Parathyroid adenoma (tissue), 2 donors: ENCODE measurements around the gene PCDH8.

Experiments
- H2AFZ ChIP-seq: fragments of 300-600 bp; sonication (generic); one replicate; pipeline ENCODE4 v1.7.0; 2017; ENCODE audit warnings: antibody characterized with exemption, mild to moderate bottlenecking
- H3K27ac ChIP-seq: fragments of 300-600 bp; sonication (generic); one replicate; pipeline ENCODE4 v1.7.0; 2017
- H3K27me3 ChIP-seq: fragments of 300-600 bp; sonication (generic); one replicate; pipeline ENCODE4 v1.7.0; 2017; ENCODE audit warnings: low read length; ENCODE audit not compliant: control insufficient read depth, insufficient read depth
- H3K36me3 ChIP-seq: fragments of 300-600 bp; sonication (generic); one replicate; pipeline ENCODE4 v1.7.0; 2017; ENCODE audit warnings: low read length; ENCODE audit not compliant: control insufficient read depth, insufficient read depth
- H3K4me1 ChIP-seq: fragments of 300-600 bp; sonication (generic); one replicate; pipeline ENCODE4 v1.7.0; 2017; ENCODE audit warnings: control low read depth
- H3K4me2 ChIP-seq: fragments of 300-600 bp; sonication (generic); one replicate; pipeline ENCODE4 v1.7.0; 2017; ENCODE audit warnings: low read length
- H3K4me3 ChIP-seq: fragments of 300-600 bp; sonication (generic); one replicate; pipeline ENCODE4 v1.7.0; 2017; ENCODE audit warnings: low read depth, low read length
- H3K79me2 ChIP-seq: fragments of 300-600 bp; sonication (generic); one replicate; pipeline ENCODE4 v1.7.0; 2017; ENCODE audit warnings: control low read depth
- H3K9ac ChIP-seq: fragments of 300-600 bp; sonication (generic); one replicate; pipeline ENCODE4 v1.7.0; 2017; ENCODE audit warnings: mild to moderate bottlenecking
- H3K9me3 ChIP-seq: fragments of 300-600 bp; sonication (generic); one replicate; pipeline ENCODE4 v1.7.0; 2017; ENCODE audit warnings: low read length; ENCODE audit not compliant: control insufficient read depth
- CTCF ChIP-seq: fragments of 300-600 bp; sonication (generic); IDR thresholded peaks from one replicate; pipeline ENCODE4 v1.7.0; 2017; ENCODE audit warnings: antibody characterized with exemption, mild to moderate bottlenecking
- donor health status: primary hyperparathyroidism.

Gene PCDH8

GRCh38 chr13:52804202-52804641 is 44.2 kb downstream of the PCDH8 start:
- no peaks in the 10 kb centered on the region for H3K79me2 ChIP-seq
- H3K27ac ChIP-seq = no peak overlapping the region
- H3K4me2 ChIP-seq = no peak overlapping the region
- H3K9ac ChIP-seq = no peak overlapping the region
- H3K4me1 ChIP-seq = no peaks in the 10 kb centered on the region
- no peaks in the 10 kb centered on the region for H3K9me3 ChIP-seq
- H2AFZ ChIP-seq = no peak overlapping the region
- H3K36me3 ChIP-seq = no peaks in the 10 kb centered on the region
- no peak overlapping the region for H3K4me3 ChIP-seq
- TF ChIP-seq CTCF = no peak
- no peaks in the 10 kb centered on the region for H3K27me3 ChIP-seq

- H3K9me3 ChIP-seq = no peaks in the 10 kb centered on the region
- no peak overlapping the region for H2AFZ ChIP-seq
- no peak overlapping the region for H3K27ac ChIP-seq
- H3K36me3 ChIP-seq = no peaks in the 10 kb centered on the region
- no peaks in the 10 kb centered on the region for H3K27me3 ChIP-seq
- TF ChIP-seq CTCF = no peak
- H3K4me1 ChIP-seq = no peaks in the 10 kb centered on the region
- no peak overlapping the region for H3K4me3 ChIP-seq
- H3K9ac ChIP-seq = no peak overlapping the region
- no peak overlapping the region for H3K4me2 ChIP-seq
- no peaks in the 10 kb centered on the region for H3K79me2 ChIP-seq
Observed at GRCh38 chr13:52800856-52801255, 47.6 kb downstream of the PCDH8 start.

GRCh38 chr13:52798770-52799430 is 49.5 kb downstream of the PCDH8 start:
- no peak for TF ChIP-seq CTCF
- no peaks in the 10 kb centered on the region for H3K4me1 ChIP-seq
- no peak overlapping the region for H3K4me3 ChIP-seq
- H3K9ac ChIP-seq = no peak overlapping the region
- no peak overlapping the region for H3K27ac ChIP-seq
- H2AFZ ChIP-seq = no peak overlapping the region
- H3K27me3 ChIP-seq = no peaks in the 10 kb centered on the region
- H3K79me2 ChIP-seq = no peaks in the 10 kb centered on the region
- no peak overlapping the region for H3K4me2 ChIP-seq
- no peaks in the 10 kb centered on the region for H3K9me3 ChIP-seq
- no peaks in the 10 kb centered on the region for H3K36me3 ChIP-seq

GRCh38 chr13:52797176-52797575 is 51.3 kb downstream of the PCDH8 start:
- no peak overlapping the region for H3K4me3 ChIP-seq
- no peaks in the 10 kb centered on the region for H3K27me3 ChIP-seq
- no peak for TF ChIP-seq CTCF
- H3K36me3 ChIP-seq = no peaks in the 10 kb centered on the region
- H3K9me3 ChIP-seq = no peaks in the 10 kb centered on the region
- no peak overlapping the region for H3K4me2 ChIP-seq
- no peak overlapping the region for H2AFZ ChIP-seq
- no peak overlapping the region for H3K27ac ChIP-seq
- H3K9ac ChIP-seq = no peak overlapping the region
- H3K4me1 ChIP-seq = no peaks in the 10 kb centered on the region
- no peaks in the 10 kb centered on the region for H3K79me2 ChIP-seq

GRCh38 chr13:52794589-52794988 is 53.9 kb downstream of the PCDH8 start:
- Histone ChIP-seq H3K4me3 (no peak overlapping the region), H3K79me2 (no peaks in the 10 kb centered on the region), H3K27me3 (no peaks in the 10 kb centered on the region), H3K4me2 (no peak overlapping the region), H3K27ac (no peak overlapping the region), H2AFZ (no peak overlapping the region), H3K9ac (no peak overlapping the region), H3K4me1 (no peaks in the 10 kb centered on the region), H3K36me3 (no peaks in the 10 kb centered on the region), H3K9me3 (no peaks in the 10 kb centered on the region)
- no peak for TF ChIP-seq CTCF
